ENCODE results near the gene MTCH1. TPM values are rescaled to one million over a fixed set of nuclear protein-coding genes. Genes with fewer than 3 reads are reported as not detected.

The MTCH1 gene
- total and polyA plus RNA-seq, 10 of the 15 experiments (the other 5 are each of a cell fraction or from before 2014, with no cell fraction given): 7.2 to 128 (median 85.2) TPM

GRCh38 chr6:36924131-36924530 is 61.9 kb downstream of the MTCH1 start:
- FAIRE-seq (no peak), DNase-seq (ENCODE audit: low read depth, low spot score) (no peak), ATAC-seq (no peak)
- no peak overlapping the region for H3K9ac ChIP-seq (ENCODE audit: control insufficient read depth, insufficient read depth, low read length)
- no TSS peak for BruUV-seq (replicated peaks)
- H3K4me1 ChIP-seq (ENCODE audit: control insufficient read depth, insufficient read depth, low read length): peaks cover 12% of the 10 kb centered on the region
- SMC1A ChIA-PET (ENCODE audit: uncharacterized antibody, unreplicated experiment): interaction anchor here (2.4 kb wide), 1 partner anchor 94 kb away, joined by 7 read pairs; no protein-coding TSS in a partner anchor
- no peak overlapping the region for H3K27ac ChIP-seq (ENCODE audit: control insufficient read depth, insufficient read depth)
- POLR2A ChIA-PET: interaction anchor here (1.8 kb wide), 1 partner anchor 10 kb away, joined by 4 read pairs; no protein-coding TSS in a partner anchor
- H3K36me3 ChIP-seq (ENCODE audit: control insufficient read depth in 2 of 2, insufficient read depth in 2 of 2, low read length in 1 of 2): peaks cover 0 to 12% of the 10 kb centered on the region in 2 experiments; a peak in 1 of 4 replicates
- RAD21 ChIA-PET (ENCODE audit: unreplicated experiment): no interaction called here
- H3K4me3 ChIP-seq: no peak overlapping the region
- H3K27me3 ChIP-seq (replicated peaks in 1 of 2; ENCODE audit: control insufficient read depth in 2 of 2, insufficient read depth in 2 of 2, low read length in 1 of 2): no peaks in the 10 kb centered on the region
- no peak for TF ChIP-seq EZH2 (IDR thresholded peaks at IDR 0.05; ENCODE audit: borderline replicate concordance, control insufficient read depth, low read depth, low read length)
- no peak for TF ChIP-seq ZNF622 (IDR thresholded peaks at IDR 0.05)
- TF ChIP-seq KAT2A (conservative IDR thresholded peaks at IDR 0.05; ENCODE audit: control insufficient read depth, low read depth, low read length): no peak
- TF ChIP-seq HSF1 (IDR thresholded peaks at IDR 0.05; ENCODE audit: low read depth, low read length): no peak
- TF ChIP-seq POLR2A (IDR thresholded peaks at IDR 0.05; ENCODE audit: low read depth, low read length): no peak
- no peak for TF ChIP-seq SREBF2 (IDR thresholded peaks at IDR 0.05; ENCODE audit: low read length)
- TF ChIP-seq SKIL (IDR thresholded peaks at IDR 0.05; ENCODE audit: low read depth, poor library complexity, severe bottlenecking): no peak
- no peak for TF ChIP-seq ESRRA (IDR thresholded peaks at IDR 0.05; ENCODE audit: low read length)
- TF ChIP-seq CTCF (IDR thresholded peaks at IDR 0.05 in 2 of 3, conservative IDR thresholded peaks at IDR 0.05 in 1 of 3; ENCODE audit: control insufficient read depth in 2 of 3, extremely low read depth in 1 of 3, insufficient read depth in 1 of 3, low read depth in 3 of 3, low read length in 3 of 3): no peak
- TF ChIP-seq PKNOX1 (IDR thresholded peaks at IDR 0.05): no peak
- TF ChIP-seq HCFC1 (IDR thresholded peaks at IDR 0.05; ENCODE audit: low read length): no peak
- no peak for TF ChIP-seq SUPT20H (IDR thresholded peaks at IDR 0.05; ENCODE audit: borderline replicate concordance, control insufficient read depth, low read depth, low read length)
- TF ChIP-seq CHD4 (IDR thresholded peaks at IDR 0.05): no peak
- TF ChIP-seq PML (IDR thresholded peaks at IDR 0.05; ENCODE audit: low read length): no peak
- TF ChIP-seq CBFB (IDR thresholded peaks at IDR 0.05; ENCODE audit: low read depth): no peak
- no peak for TF ChIP-seq SRF (IDR thresholded peaks at IDR 0.05; ENCODE audit: low read depth in 2 of 2, low read length in 2 of 2)
- no peak for TF ChIP-seq NR2C2 (IDR thresholded peaks at IDR 0.05; ENCODE audit: borderline replicate concordance, control insufficient read depth, insufficient read length, low read depth)
- TF ChIP-seq ZNF24 (IDR thresholded peaks at IDR 0.05): no peak
- in situ Hi-C loops (cut with MboI): no loop called here
- no peaks in the 10 kb centered on the region for H3K9me3 ChIP-seq (replicated peaks; ENCODE audit: control insufficient read depth, insufficient read depth, low read length)
- intact Hi-C loops (cut with micrococcal nuclease; ENCODE audit: unreplicated experiment): no loop called here
- H4K20me1 ChIP-seq (ENCODE audit: control insufficient read depth, insufficient read depth): no peaks in the 10 kb centered on the region
- 98% methylated on average over 4 of the region's 4 CpGs for WGBS (ENCODE audit: insufficient coverage, insufficient replicate concordance, low lambda C conversion rate, missing lambda C conversion rate)
- H2AFZ ChIP-seq (ENCODE audit: control insufficient read depth, low read depth, low read length): no peak overlapping the region
- CTCF ChIA-PET: interaction anchor here (1.3 kb wide), 1 partner anchor 39 kb away, joined by 3 read pairs; no protein-coding TSS in a partner anchor
- H3K4me2 ChIP-seq (ENCODE audit: control insufficient read depth, insufficient read depth): no peak overlapping the region
- no peaks in the 10 kb centered on the region for H3K79me2 ChIP-seq (ENCODE audit: control insufficient read depth, insufficient read depth, low read length)
